ENCODE results near the gene EHBP1L1.

DNA sequence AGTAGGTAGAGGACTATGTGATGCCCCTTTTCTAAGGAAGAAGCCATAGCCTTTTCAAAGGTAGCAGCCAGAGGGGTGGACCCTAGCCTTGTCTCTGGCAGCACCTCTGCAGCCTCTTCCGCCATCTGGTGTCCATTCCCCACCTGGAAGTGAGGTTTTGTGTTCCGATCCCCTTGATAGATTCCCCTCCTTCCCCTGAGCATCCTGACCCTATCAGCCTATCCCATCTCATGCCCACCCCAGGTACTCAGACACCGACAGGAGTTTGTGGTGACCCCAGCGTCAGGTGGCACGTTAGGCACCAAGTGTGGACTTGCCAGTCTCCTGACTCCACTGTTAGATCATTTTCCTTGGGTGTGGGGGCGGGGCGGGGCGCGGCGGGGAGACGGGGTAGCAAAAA lies 3.9 kb upstream of the EHBP1L1 start:
- TF ChIP-seq, protein P1, sequence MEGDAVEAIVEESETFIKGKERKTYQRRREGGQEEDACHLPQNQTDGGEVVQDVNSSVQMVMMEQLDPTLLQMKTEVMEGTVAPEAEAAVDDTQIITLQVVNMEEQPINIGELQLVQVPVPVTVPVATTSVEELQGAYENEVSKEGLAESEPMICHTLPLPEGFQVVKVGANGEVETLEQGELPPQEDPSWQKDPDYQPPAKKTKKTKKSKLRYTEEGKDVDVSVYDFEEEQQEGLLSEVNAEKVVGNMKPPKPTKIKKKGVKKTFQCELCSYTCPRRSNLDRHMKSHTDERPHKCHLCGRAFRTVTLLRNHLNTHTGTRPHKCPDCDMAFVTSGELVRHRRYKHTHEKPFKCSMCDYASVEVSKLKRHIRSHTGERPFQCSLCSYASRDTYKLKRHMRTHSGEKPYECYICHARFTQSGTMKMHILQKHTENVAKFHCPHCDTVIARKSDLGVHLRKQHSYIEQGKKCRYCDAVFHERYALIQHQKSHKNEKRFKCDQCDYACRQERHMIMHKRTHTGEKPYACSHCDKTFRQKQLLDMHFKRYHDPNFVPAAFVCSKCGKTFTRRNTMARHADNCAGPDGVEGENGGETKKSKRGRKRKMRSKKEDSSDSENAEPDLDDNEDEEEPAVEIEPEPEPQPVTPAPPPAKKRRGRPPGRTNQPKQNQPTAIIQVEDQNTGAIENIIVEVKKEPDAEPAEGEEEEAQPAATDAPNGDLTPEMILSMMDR (IDR thresholded peaks at IDR 0.05), result peak; percentile 42 to 59 (median 51)
- TF ChIP-seq EP300 (IDR thresholded peaks at IDR 0.05), result no peak
